Jurkat, Clone E6-1 (cell line): ENCODE results near the gene SDK1.
"Not testable (repeated sequence)": the region's sequence is repeated elsewhere in the genome, so short reads cannot be mapped to it uniquely, and the experiment has no call there.

Source experiments
- DNase-seq: peaks from one replicate; pipeline ENCODE4 v3.0.0-alpha.2; 2011; ENCODE audit warnings: low read depth, low spot score
- H3K4me3 ChIP-seq: 2 replicates; pipeline ENCODE4 v1.5.1; 2011; ENCODE audit warnings: mild to moderate bottlenecking, low read length, control low read depth, moderate library complexity

Gene SDK1

DNA sequence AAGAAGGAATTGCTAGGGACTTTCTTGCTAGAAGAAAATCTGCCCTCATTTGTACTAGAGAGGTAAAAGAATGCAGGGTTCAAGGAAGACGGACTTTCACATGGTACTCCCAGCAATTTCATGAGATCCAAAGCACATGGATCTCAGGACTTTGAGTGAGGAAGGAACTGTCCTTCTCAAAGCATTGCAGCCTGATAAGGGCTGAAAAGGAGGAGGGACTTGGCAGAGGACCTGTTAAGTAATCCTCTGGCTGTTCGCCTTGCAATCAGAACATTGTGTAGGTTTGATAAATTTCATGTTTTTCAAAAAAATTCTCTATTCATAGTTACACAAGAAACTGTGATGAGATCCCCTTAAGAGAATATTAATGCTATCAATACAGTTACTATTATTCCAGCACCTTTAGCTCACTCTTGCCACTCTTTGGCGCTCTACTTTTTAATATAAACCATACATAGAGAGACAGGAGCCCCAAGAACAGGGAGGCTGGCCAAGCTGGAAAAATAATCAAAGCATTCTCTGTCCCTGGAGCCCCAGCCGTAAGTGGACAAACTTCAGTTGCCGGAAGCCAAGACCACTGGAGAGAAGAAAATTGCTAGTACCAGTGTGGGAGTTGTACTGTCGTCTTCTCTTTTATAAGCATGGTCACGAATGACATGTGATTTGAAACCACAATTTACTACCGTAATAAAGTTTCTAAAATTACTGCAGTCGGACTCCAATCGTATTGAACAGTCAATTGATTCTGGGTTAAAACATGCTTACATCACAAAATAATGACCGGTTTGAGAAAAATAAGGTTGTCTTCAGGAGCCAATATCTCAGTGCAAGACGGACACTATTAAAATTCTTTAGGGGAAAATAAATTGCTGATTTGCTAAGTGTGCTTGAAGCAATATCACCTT lies 424.4 kb downstream of the SDK1 start:
- DNase-seq, result no peak
- H3K4me3 ChIP-seq, result no peak overlapping the region

DNA sequence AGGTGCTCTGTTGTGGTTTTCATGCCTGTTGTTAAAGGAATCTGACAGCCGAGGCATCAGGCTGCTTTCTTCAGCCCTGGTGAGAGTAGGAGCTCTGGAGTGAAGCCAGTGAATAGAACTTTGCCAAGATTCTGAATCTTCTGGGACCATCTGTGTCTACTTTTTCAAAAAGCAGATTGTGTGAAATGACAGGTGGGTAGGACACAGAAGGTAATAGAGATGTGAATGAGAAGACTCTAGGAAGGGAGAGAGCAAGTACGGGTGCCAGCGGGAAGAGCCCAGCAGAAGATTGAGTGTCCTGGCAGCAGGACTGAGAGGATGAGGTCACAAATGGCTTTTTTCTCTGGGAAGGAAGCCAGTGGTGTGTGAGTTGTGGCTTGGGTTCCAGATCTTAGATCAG lies 429.2 kb downstream of the SDK1 start:
- no peak for DNase-seq
- H3K4me3 ChIP-seq, result no peak overlapping the region

DNA sequence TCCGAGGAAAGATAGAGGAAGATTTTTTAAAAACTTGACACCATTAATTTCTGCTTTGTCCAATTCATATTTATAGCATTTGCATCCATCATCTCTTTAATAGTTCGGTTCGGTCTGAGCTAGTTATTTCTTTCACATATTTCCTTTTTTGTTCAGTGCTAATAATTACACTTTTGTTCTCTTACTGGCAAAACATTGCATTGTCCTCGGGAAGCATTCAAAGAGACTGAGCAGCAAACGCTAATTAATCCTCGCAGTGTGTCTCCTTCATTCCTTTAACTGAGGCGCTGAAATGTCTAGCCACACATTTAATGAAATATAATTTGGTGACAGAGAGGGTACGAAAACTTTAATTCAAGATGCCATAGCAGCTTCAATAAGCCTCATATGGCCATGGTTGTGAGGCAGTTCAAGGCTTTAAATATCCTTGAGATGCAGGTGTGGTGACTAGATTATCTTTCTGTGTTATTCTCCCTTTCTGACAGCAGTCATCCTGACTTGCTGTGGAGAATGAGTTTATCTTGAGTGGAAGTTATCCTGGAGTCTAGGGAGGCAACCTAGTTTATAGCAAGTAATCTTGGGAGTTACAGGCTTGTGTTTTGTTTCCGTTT lies 431.4 kb downstream of the SDK1 start:
- no peak overlapping the region for H3K4me3 ChIP-seq
- no peak for DNase-seq

DNA sequence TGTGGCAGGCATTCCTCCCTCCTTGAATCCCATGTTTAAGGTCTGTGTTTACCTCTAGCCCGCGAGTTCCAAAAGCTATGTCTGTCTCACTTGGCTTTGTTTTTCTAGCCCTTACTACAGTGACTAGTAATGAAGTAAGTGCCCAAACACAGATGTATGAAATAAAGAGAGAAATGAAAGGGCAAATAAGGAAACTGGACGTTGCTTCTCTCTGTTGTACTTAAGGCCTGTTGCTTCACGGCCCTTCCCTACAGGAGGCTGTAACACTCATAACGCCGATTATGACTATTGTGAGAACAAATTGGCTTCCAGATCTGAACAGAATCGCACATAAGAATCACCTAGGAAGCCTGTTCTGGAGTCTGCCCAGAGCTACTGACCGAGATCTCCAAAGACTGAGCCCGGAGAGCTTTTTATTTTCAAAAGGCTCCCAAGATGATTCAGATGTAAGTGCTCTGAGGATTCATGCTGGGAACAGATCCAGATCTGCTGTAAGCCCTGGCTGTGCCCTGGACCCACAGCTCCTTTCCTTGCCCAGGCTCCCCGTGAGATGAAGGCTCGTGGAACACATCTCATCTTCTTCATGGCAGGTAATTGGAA lies 432.6 kb downstream of the SDK1 start:
- DNase-seq, result no peak
- no peak overlapping the region for H3K4me3 ChIP-seq

DNA sequence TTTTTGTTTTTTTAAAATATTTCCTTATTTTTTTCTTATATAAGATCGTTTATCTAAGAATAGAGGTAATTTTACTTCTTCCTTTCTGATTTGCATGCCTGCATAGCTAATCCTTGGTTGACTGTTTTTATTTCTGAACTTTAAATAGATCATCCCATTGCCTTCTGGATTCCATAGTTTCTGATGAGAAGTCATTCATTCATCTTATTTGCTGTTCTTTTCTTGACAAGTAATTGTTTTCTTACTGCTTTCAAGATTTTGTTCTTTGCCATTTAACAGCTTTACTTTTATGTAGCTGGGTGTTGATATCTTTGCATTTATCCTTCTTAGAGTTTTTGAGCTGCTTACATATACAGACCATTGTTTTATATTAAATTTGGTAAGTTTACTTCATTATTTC lies 437.9 kb downstream of the SDK1 start:
- H3K4me3 ChIP-seq, result no peak overlapping the region
- no peak for DNase-seq

DNA sequence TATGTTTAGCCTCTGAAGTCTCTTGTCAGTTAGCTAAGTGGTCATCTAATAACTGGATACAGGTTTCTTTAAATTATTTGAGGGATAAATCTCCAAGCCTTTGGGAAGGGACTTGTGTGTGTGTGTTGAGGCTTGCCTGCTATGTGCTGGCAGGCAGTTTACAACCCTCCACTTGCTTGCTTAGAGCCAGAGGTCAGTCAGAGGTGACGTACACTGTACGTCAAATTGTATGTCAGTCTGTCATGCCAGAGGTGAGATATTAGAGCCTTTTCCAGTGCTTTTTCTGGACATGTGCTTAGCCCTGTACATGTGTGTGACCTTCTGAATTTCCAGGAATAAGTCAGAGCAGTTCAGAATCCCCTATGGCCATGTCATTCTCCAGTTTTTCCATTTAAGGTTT lies 438.9 kb downstream of the SDK1 start:
- no peak overlapping the region for H3K4me3 ChIP-seq
- DNase-seq, result no peak

DNA sequence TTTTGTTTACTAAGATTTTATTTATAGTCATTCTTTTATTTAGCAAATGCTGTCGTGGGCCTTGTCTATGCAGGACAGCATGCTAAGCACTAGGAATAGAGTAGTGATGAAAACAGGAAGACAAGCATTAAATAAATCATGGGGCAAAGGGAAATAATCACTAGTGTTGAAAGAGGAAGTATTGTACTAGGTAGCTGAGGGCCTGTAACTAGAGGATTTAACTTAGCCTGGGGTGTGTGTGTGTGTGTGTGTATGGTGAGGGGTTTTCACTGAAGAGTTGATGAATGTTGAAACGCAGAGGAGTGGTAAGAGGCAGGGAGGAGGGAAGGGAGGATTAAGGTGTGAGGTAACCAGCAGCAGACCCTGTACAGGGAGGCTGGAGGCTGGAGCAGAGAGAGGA lies 446.4 kb downstream of the SDK1 start:
- no peak for DNase-seq

DNA sequence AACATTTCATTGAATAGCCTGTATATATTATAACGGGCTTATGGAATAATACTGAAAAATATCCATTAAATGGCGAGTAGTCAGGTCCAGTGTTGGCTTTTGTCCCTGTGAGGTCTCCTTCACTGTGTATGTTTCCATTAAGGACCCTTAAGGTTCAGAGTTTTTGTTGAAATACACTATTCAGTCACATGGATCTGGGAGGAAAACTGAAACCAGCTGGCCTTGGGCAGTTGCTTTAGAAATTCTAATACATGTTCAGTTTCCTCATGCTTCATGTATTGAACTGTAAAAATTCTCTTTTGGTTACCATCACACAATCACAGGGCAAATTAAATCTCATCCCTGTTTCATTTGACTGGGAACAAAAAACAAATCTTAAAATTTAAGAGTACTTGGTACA lies 447.3 kb downstream of the SDK1 start:
- DNase-seq, result no peak
- no peak overlapping the region for H3K4me3 ChIP-seq

More for the DNA sequence above, 446.4 kb downstream of the SDK1 start:
- H3K4me3 ChIP-seq, result no peak overlapping the region

DNA sequence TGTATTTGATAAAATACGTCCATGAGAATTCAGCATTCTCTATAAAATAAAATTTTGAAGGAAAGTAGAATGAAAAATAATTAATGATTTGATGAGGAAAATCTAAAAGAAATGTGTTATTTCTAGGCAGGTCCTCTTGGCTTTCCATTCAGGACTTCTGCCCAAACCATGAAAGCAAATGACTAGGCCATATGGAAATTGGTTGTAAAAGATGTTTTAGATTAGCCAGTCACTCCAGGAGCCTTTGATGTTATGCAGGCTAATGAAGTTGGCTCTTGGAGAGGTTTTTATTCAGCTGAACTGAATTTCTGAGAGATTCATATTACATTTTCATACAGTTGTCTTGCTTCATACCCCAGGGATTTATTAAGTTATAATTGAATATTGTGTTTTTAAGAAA lies 452.8 kb downstream of the SDK1 start:
- H3K4me3 ChIP-seq, result no peak overlapping the region
- no peak for DNase-seq

DNA sequence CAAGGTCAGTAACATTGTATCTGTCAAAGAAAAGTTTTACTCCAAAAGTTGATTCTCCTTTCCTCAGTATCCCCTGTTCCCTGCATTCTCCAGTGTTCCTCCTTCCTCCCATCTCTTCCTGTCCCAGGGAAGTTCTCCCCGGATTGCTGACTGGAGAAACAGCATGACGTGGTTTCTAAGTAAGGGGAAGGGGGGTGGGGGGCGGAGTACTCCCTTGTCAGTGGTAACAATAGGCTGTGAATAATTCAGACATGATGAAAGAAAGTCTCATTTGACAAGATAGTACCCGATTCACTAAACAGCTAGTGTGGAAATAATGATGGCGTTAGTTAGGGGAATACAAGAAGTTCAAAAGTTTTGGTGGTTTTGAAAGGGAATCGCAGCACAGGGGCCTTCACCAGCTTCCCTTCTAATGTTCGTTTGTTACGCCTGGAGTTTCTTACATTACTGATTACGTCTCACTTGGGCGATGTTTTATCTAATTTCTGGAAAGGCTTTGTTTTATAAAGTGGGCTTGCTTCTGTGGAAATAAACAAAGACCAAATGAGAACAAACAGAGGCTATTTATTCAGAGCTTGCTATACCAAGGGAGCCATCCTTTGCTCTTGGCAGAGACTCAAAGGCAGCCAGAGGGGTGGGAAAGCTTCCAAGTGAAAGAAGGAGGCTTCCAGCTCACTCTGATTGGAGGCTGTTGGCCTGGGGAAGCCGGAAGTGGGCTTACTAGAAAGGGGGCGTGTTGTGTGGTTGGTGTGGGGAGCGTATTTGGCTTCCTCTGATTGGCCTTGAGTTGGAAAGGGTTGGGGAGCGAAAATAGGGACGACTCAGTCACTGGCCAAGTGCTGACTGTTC lies 453.7 kb downstream of the SDK1 start:
- peak; percentile 15 for DNase-seq
- no peak overlapping the region for H3K4me3 ChIP-seq

DNA sequence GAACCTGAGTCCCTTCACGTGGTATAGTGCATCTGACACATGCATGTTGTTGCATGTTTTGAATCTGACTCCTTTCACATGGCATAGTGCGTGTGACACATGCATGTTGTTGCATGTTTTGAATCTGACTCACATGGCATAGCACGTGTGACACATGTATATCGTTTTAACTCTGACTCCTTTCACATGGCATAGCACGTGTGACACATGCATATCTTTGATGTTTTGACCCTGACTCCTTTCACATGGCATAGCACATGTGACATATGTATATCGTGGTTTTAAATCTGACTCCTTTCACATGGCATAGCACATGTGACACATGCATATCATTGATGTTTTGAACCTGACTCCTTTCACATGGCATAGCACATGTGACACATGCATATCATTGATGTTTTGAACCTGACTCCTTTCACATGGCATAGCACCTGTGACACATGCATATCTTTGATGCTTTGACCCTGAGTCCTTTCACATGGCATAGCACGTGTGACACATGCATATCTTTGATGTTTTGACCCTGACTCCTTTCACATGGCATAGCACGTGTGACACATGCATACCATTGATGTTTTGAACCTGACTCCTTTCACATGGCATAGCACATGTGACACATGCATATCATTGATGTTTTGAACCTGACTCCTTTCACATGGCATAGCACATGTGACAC lies 454.9 kb downstream of the SDK1 start:
- DNase-seq, result not testable (repeated sequence)

DNA sequence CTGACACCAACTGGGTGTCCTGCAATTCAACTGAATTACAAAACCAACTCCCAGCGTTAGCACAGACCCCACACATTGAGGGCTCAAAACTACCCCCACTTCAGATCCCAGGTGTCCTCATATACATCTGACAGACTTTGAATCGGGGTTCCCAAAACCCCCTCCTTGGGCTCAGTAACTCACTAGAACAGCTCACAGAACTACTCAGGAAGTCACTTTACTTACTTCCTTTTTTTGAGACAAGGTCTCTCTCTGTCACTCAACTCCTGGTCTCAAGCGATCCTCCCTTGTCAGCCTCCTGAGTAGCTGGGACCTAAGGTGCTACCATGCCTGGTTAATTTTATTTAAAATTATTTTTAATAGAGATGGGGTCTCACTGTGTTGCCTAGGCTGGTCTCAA lies 456.0 kb downstream of the SDK1 start:
- no peak overlapping the region for H3K4me3 ChIP-seq
- DNase-seq, result no peak

More for the DNA sequence above, 454.9 kb downstream of the SDK1 start:
- not testable (repeated sequence) for H3K4me3 ChIP-seq

DNA sequence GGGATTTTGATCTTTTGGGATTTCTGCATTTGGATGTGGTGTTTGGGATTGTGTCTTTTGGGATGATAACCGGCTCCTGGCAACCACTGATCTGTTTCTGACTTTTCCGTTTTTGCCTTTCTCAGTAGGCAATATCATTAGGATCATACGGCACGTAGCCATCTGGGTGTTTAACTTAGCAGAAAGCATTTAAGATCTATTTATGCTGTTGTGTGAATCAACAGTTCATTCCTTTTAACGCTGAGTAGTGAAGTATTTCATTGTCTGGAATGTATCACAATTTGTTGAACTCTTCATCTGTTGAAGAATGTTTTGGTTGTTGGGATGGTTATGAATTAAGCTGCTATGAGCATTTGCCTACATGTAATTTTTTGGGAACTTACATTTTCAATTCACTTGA lies 459.6 kb downstream of the SDK1 start:
- no peak overlapping the region for H3K4me3 ChIP-seq
- no peak for DNase-seq

DNA sequence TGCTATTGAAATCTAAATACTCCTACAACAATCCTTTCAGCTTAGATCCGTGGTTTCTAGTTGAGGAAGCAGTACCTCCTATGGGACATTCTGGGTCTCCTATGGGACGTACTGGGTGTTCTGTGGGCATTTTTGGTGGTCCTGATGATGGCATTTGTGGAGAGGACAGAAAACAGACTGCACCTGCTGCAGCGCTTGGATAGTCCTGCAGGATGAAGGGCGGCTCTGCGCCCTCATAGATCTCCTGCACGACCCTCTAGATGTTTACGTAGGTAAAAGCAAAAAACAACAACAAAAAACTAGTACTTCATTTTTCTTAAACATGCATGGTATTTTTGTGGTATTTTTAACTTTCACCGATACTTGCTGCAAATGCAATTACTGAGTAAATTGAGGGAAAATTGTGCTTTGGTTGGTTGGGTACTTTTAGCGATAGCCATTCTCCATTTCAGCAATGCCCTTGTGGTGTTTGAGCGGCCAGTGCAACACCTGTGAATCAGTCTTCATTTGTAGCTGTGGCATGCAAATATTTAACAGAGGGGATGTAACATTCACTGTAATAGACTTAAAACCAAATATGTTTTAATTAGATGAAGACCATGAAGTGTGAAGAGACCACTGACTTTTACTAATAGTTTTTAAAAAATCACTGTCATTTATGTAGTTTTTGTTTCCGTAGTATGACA lies 461.2 kb downstream of the SDK1 start:
- no peak overlapping the region for H3K4me3 ChIP-seq
- no peak for DNase-seq

DNA sequence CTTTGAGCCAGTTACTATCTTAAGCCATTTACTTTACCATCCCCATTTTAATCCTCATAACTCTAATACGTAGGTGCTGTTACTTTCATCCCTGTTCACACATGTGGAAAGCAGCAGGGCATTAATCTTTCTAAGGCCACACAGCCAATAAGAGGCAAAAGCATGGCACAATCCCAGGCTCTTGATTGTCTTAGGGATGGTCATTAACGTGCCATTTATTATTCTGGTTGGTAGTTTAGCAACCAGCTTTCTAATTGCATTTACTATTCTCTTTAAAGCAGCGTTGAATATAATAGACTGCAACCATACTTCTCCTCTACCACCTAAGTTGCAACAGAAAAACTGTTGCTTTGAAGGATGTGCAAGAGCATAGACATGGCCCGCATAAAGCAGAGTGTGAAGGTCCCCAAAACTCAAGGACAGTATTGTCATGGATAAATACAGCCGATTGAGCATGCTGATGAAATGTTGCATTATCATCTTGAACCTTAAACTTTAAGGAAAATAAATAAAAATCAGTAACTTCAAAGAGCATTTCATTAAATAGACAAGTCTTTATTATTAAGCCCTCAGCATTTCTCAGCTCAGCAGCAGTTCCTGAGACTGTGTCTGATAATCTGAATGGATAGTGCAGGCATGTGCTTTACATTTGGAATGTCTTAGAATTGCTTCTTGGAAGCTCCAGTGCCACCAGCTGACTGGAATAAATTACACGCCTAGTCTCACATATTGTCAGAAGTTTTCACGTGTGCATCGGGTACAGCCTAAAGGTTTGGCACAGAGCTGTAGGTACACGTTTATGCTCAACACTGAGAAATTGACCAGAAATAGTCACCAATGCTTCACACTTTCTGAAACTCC lies 467.1 kb downstream of the SDK1 start:
- no peak for DNase-seq
- H3K4me3 ChIP-seq, result no peak overlapping the region

DNA sequence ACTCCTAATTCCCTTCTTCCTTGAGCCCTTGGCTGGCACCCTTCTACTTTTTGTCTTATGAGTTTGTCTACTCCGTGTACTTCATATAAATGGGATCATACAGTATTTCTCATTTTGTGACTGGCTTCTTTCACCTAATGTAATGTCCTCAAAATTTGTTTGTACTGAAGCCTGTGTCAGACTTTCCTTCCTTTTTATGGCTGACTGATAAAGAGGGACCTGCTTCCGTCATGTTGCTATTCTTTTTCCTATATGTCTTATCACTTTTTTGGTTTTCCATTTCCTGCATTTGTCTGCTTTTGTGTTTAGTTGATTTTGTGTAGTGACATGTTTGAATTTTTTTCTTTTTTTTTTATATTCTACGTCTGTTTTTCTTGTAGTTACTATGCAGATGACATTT lies 470.9 kb downstream of the SDK1 start:
- DNase-seq, result no peak
- no peak overlapping the region for H3K4me3 ChIP-seq

DNA sequence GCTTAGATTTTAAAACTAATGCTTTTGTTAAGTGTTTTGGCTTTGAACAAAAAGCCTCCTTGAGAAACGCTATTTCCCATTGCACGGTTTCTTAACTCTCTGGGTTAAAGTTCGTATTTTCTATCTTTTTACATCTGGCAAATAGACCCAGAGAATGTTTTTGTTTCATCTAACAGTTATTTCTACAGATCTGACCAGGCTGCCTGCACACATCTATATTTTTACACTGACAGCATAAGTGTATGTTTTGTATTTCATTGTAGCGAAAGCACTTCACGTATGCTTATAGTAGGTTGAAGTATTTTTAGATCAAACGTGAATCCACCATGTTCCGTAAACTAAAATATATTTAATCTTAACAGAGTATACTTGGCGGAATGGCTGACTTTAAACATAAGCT lies 477.3 kb downstream of the SDK1 start:
- no peak overlapping the region for H3K4me3 ChIP-seq
- DNase-seq, result no peak

DNA sequence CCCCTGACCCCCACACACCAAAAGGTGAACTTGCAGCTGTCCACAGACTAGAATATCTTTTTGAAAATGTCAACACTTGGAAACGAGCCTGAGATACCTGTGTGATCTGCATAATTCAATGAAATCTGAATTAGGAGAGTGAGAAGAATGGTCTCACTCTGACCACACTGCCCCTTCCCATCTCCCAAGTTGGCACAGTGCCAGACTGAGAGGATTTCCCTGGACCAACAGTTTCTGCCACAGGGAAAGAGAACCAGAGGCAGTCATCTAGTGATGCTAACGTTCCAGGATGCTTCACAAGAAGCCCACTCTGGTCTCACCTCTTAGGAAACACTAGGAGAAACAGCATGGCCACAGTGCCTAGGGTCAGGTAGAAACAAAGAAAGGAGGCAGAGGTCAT lies 479.0 kb downstream of the SDK1 start:
- no peak for DNase-seq
- no peak overlapping the region for H3K4me3 ChIP-seq
